Neuronal stem cell (in vitro differentiated cells): Measurements from ENCODE around the gene TPST1.
"Not testable (repeated sequence)": the region's sequence is repeated elsewhere in the genome, so short reads cannot be mapped to it uniquely, and the experiment has no call there.

ENCODE experiments used
- DNase-seq: peaks from one replicate; pipeline ENCODE4 v3.0.0-alpha.2; 2013; ENCODE audit warnings: low spot score
- H2AFZ ChIP-seq: one replicate; pipeline ENCODE4 v1.6.1; 2013; ENCODE audit warnings: mild to moderate bottlenecking, low read length, inconsistent platforms
- H2AK5ac ChIP-seq: 2 replicates; pipeline ENCODE4 v1.6.1; 2013; ENCODE audit warnings: low read depth, mild to moderate bottlenecking, inconsistent platforms, low read length, moderate library complexity, mixed read lengths
- H2BK120ac ChIP-seq: 2 replicates; pipeline ENCODE4 v1.6.1; 2013; ENCODE audit warnings: low read depth, mild to moderate bottlenecking, inconsistent platforms, low read length, moderate library complexity, mixed read lengths
- H2BK12ac ChIP-seq: one replicate; pipeline ENCODE4 v1.6.1; 2013; ENCODE audit warnings: low read length, inconsistent platforms
- H2BK15ac ChIP-seq: 2 replicates; pipeline ENCODE4 v1.6.1; 2013; ENCODE audit warnings: mild to moderate bottlenecking, low read length, inconsistent platforms, mixed read lengths
- H2BK5ac ChIP-seq: one replicate; pipeline ENCODE4 v1.6.1; 2013; ENCODE audit warnings: inconsistent platforms, mild to moderate bottlenecking, low read length, moderate library complexity
- H3K14ac ChIP-seq: one replicate; pipeline ENCODE4 v1.6.1; 2013; ENCODE audit warnings: low read length, inconsistent platforms
- H3K18ac ChIP-seq: 2 replicates; pipeline ENCODE4 v1.6.1; 2013; ENCODE audit warnings: low read length, inconsistent platforms
- H3K23ac ChIP-seq: 2 replicates; pipeline ENCODE4 v1.6.1; 2013; ENCODE audit warnings: low read depth, mild to moderate bottlenecking, mixed read lengths, low read length, inconsistent platforms; ENCODE audit not compliant: poor library complexity
- H3K27ac ChIP-seq: replicated peaks from 3 replicates; pipeline ENCODE4 v1.5.1; 2013; ENCODE audit warnings: low read length, inconsistent platforms
- H3K27me3 ChIP-seq, 3 experiments: 2 replicates each; pipeline ENCODE4 v1.6.1; 2013; ENCODE audit warnings: low read length in 3 of 3, mild to moderate bottlenecking in 2 of 3, inconsistent platforms in 1 of 3, low read depth in 1 of 3, mixed read lengths in 1 of 3, moderate library complexity in 1 of 3; ENCODE audit not compliant: control insufficient read depth in 3 of 3, insufficient read depth in 3 of 3
- H3K36me3 ChIP-seq, 2 donors: replicated peaks in 1 of 2; 2 replicates each; pipeline ENCODE4 v1.6.1; 2013; ENCODE audit warnings: low read length in 2 of 2; ENCODE audit not compliant: control insufficient read depth in 2 of 2, insufficient read depth in 2 of 2
- H3K4ac ChIP-seq: 2 replicates; pipeline ENCODE4 v1.6.1; 2013; ENCODE audit warnings: inconsistent platforms, mild to moderate bottlenecking, low read length, moderate library complexity
- H3K4me1 ChIP-seq, 2 donors: 1 replicate in 1 of 2; 2 replicates in 1 of 2; pipeline ENCODE4 v1.6.1; 2013; ENCODE audit warnings: low read length in 2 of 2, low read depth in 1 of 2; ENCODE audit not compliant: control insufficient read depth in 2 of 2, insufficient read depth in 1 of 2
- H3K4me2 ChIP-seq: one replicate; pipeline ENCODE4 v1.6.1; 2013; ENCODE audit warnings: mild to moderate bottlenecking, low read length, inconsistent platforms; ENCODE audit not compliant: insufficient read depth, poor library complexity, severe bottlenecking
- H3K4me3 ChIP-seq, 2 donors: 2 replicates each; pipeline ENCODE4 v1.5.1; 2013; ENCODE audit warnings: low read length in 2 of 2, mild to moderate bottlenecking in 2 of 2, inconsistent platforms in 1 of 2, moderate library complexity in 1 of 2
- H3K79me1 ChIP-seq: one replicate; pipeline ENCODE4 v1.6.1; 2013; ENCODE audit warnings: low read depth, mild to moderate bottlenecking, inconsistent platforms, low read length, moderate library complexity
- H3K9ac ChIP-seq: one replicate; pipeline ENCODE4 v1.6.1; 2013; ENCODE audit warnings: mild to moderate bottlenecking, low read depth, low read length, inconsistent platforms; ENCODE audit not compliant: poor library complexity
- H3K9me3 ChIP-seq, 2 donors: replicated peaks in 1 of 2; 2 replicates each; pipeline versions ENCODE3 to v1.6.1; 2013; ENCODE audit warnings: low read length in 2 of 2, mild to moderate bottlenecking in 2 of 2, inconsistent platforms in 1 of 2, low read depth in 1 of 2, mixed read lengths in 1 of 2, moderate library complexity in 1 of 2; ENCODE audit not compliant: control insufficient read depth in 2 of 2, insufficient read depth in 1 of 2
- H4K8ac ChIP-seq: one replicate; pipeline ENCODE4 v1.6.1; 2013; ENCODE audit warnings: low read depth, mild to moderate bottlenecking, inconsistent platforms, low read length, moderate library complexity
- H4K91ac ChIP-seq: one replicate; pipeline ENCODE4 v1.6.1; 2013; ENCODE audit warnings: low read length, low read depth, mild to moderate bottlenecking, inconsistent platforms; ENCODE audit not compliant: poor library complexity
- WGBS, 2 donors: extraction: QIAGEN DNeasy Blood & Tissue Kit; methylation state at CpG; one replicate each; pipeline ENCODE4 v1.1.7; 2013; ENCODE audit warnings: missing lambda C conversion rate in 2 of 2, mixed read lengths in 1 of 2; ENCODE audit not compliant: insufficient read length in 2 of 2, insufficient replicate concordance in 1 of 2; ENCODE audit errors: extremely low coverage in 2 of 2; 5-methylcytosine and 5-hydroxymethylcytosine counted together

TPST1 gene

DNA sequence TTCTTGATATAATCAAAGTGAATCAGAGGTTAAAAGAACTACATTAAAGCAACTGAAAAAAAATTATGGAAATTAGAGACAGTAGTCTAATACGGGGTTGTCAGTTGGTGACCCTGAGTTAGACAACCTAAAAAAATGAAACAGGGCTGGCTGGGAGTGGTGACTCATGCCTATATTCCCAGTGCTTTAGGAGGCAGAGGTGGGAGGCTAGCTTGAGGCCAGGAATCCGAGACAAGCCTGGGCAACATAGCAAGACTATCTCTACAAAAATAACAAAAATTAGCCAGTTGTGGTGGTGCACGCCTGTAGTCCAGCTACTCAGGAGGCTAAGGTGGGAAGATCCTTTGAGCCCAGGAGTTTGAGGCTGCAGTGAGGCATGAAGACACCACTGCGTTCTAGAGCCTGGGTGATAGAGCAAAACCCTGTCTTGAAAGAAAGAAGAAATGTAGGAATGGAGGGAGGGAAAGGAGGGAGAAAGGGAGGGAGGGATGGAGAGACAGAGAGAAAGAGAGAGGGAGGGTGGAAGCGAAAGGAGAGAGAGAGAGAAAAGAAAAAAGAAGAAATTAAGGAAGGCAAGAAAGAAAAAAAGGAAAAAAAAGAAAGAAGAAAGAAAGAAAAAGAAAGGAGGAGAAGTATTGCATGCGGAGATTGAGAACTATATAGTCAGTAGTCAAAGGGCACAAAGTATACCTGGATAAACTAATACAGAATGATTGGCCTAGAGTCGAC lies 166.1 kb downstream of the TPST1 start:
- no peaks in the 10 kb centered on the region for H3K9me3 ChIP-seq
- no peak overlapping the region for H2BK15ac ChIP-seq
- no peak overlapping the region for H2BK12ac ChIP-seq
- no peaks in the 10 kb centered on the region for H3K79me1 ChIP-seq
- H4K8ac ChIP-seq = no peak overlapping the region
- no peaks in the 10 kb centered on the region for H3K27me3 ChIP-seq
- no peak overlapping the region for H3K27ac ChIP-seq
- no peak overlapping the region for H3K4me2 ChIP-seq
- no peak overlapping the region for H2BK120ac ChIP-seq
- 100% methylated on average over 1 of the region's 7 CpGs; no CpG with 5 or more reads in 1 of the 2 donors for WGBS, 2 donors
- no peak overlapping the region for H3K4ac ChIP-seq
- H3K18ac ChIP-seq = no peak overlapping the region
- no peak overlapping the region for H2AFZ ChIP-seq
- peaks cover 0 to 3% of the 10 kb centered on the region in 2 donors for H3K36me3 ChIP-seq
- H2AK5ac ChIP-seq = no peak overlapping the region
- DNase-seq = no peak
- H2BK5ac ChIP-seq = no peak overlapping the region
- no peak overlapping the region for H3K23ac ChIP-seq
- H4K91ac ChIP-seq = no peak overlapping the region
- H3K14ac ChIP-seq = no peak overlapping the region
- H3K4me1 ChIP-seq = no peaks in the 10 kb centered on the region
- H3K9ac ChIP-seq = no peak overlapping the region
- H3K4me3 ChIP-seq = no peak overlapping the region

DNA sequence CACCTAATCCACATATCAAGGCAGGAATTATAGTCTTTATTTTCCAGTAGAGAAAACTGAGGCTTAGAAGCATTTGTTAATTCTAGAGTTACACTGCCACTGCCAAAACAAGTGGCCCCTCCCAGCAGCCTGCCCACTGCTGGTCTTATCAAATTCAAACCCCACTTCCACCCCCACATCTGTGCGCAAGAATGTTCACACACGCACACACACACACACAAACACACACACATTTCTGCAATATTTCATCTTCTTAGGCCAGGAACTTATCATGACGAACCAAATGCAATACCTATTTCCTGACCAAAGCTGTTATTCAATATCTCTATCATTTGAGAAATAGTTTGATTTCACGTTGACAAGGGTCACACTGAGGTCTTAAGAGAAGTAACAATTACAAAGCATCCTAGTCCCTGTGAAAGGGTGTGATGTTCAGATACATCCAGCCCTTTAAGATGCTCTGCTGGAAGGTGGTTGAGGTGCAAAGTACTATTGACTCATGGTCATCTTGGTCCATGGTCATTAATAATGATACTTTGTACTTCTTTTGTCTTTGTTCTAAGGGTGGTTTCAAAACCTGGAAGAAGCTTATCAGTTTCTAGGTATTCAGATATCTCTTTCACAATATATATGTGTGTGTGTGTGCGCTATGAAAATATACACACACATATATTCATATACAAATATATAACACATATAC lies 169.2 kb downstream of the TPST1 start:
- no CpG with 5 or more reads among the region's 5 CpGs for WGBS, 2 donors
- not testable (repeated sequence) for H3K23ac ChIP-seq, H3K4me3 ChIP-seq, H2BK5ac ChIP-seq, H3K4me1 ChIP-seq, H4K8ac ChIP-seq, H3K79me1 ChIP-seq, H3K4ac ChIP-seq, H3K27ac ChIP-seq, H3K14ac ChIP-seq, H3K9me3 ChIP-seq, H4K91ac ChIP-seq, H2AK5ac ChIP-seq, H2BK15ac ChIP-seq, H3K9ac ChIP-seq, H3K27me3 ChIP-seq, H2BK12ac ChIP-seq, H3K18ac ChIP-seq, H2BK120ac ChIP-seq, H3K4me2 ChIP-seq, H2AFZ ChIP-seq, DNase-seq
- peaks cover 5 to 21% of the 10 kb centered on the region in 2 donors for H3K36me3 ChIP-seq

- Histone ChIP-seq H2BK5ac (peak overlapping the region; percentile 75), H3K27me3 (no peaks in the 10 kb centered on the region), H3K4me2 (no peak overlapping the region), H3K79me1 (peaks cover 2% of the 10 kb centered on the region), H3K36me3 (peaks cover 9 to 33% of the 10 kb centered on the region in 2 donors), H4K8ac (no peak overlapping the region), H3K4me3 (no peak overlapping the region), H3K4ac (no peak overlapping the region), H2BK12ac (no peak overlapping the region), H3K9ac (no peak overlapping the region), H4K91ac (no peak overlapping the region), H3K4me1 (no peaks in the 10 kb centered on the region), H3K18ac (peak overlapping the region; percentile 28), H3K14ac (no peak overlapping the region), H3K27ac (no peak overlapping the region), H2BK120ac (peak overlapping the region; percentile 72), H2BK15ac (no peak overlapping the region), H3K9me3 (peaks cover 0 to 4% of the 10 kb centered on the region in 2 donors), H2AFZ (no peak overlapping the region), H3K23ac (peak overlapping the region; percentile 89), H2AK5ac (no peak overlapping the region)
- WGBS, 2 donors = no CpG with 5 or more reads among the region's 45 CpGs
- DNase-seq = no peak
These were observed 171.3 kb downstream of the TPST1 start for GRCh38 chr7:66376264-66376945.

GRCh38 chr7:66377045-66377444 lies 171.9 kb downstream of the TPST1 start:
- Histone ChIP-seq H3K14ac (no peak overlapping the region), H3K18ac (no peak overlapping the region), H3K9me3 (peaks cover 0 to 8% of the 10 kb centered on the region in 2 donors), H3K4me1 (no peaks in the 10 kb centered on the region), H3K4me3 (no peak overlapping the region), H3K4me2 (no peak overlapping the region), H2AK5ac (no peak overlapping the region), H3K27me3 (no peaks in the 10 kb centered on the region), H2BK15ac (no peak overlapping the region), H2BK120ac (no peak overlapping the region), H2BK12ac (no peak overlapping the region), H4K91ac (no peak overlapping the region), H3K4ac (no peak overlapping the region), H3K23ac (peak overlapping the region; percentile 73), H4K8ac (no peak overlapping the region), H3K79me1 (peaks cover 2% of the 10 kb centered on the region), H3K9ac (peak overlapping the region; percentile 44), H3K27ac (no peak overlapping the region), H3K36me3 (peaks cover 9 to 37% of the 10 kb centered on the region in 2 donors), H2BK5ac (peak overlapping the region; percentile 75), H2AFZ (no peak overlapping the region)
- DNase-seq = no peak
- WGBS, 2 donors = no CpG with 5 or more reads among the region's 32 CpGs
